Prostate gland (tissue), 2 donors: ENCODE measurements around the gene RAB3B. TPM values are rescaled to one million over a fixed set of nuclear protein-coding genes. Genes with fewer than 3 reads are reported as not detected.

Experiments used
- DNase-seq: peaks from one replicate; pipeline ENCODE4 v3.0.0-alpha.2; 2019; ENCODE audit warnings: low spot score
- H3K27ac ChIP-seq, 2 donors: fragments of 200-600 bp; sonication (generic); 2 replicates each; pipeline ENCODE4 v1.5.1; 2017 to 2019
- H3K27me3 ChIP-seq: fragments of 200-600 bp; sonication (generic); replicated peaks from 2 replicates; pipeline ENCODE4 v1.5.1; 2019; ENCODE audit not compliant: insufficient read depth
- H3K36me3 ChIP-seq, 2 donors: fragments of 200-600 bp; sonication (generic); 1 replicate in 1 of 2; 2 replicates in 1 of 2; pipeline versions ENCODE4 v1.5.1 to v1.8.1; 2017 to 2019
- H3K4me1 ChIP-seq: fragments of 200-600 bp; sonication (generic); replicated peaks from 2 replicates; pipeline ENCODE4 v1.5.1; 2019
- H3K4me3 ChIP-seq, 2 donors: fragments of 200-600 bp; sonication (generic); 2 replicates each; pipeline ENCODE4 v1.5.1; 2017 to 2019
- H3K9me3 ChIP-seq: fragments of 200-600 bp; sonication (generic); 2 replicates; pipeline ENCODE4 v1.5.1; 2017
- POLR2A ChIP-seq: fragments of 450-650 bp; IDR thresholded peaks from one replicate; pipeline ENCODE4 v1.6.1; 2016; ENCODE audit warnings: antibody characterized with exemption, mild to moderate bottlenecking
- POLR2AphosphoS5 ChIP-seq: sonication (generic); formaldehyde crosslinking; IDR thresholded peaks from one replicate; pipeline ENCODE4 v1.6.1; 2017; ENCODE audit warnings: antibody characterized with exemption
- WGBS: methylation state at CpG from one replicate; pipeline ENCODE4 v1.1.5; 2018; 5-methylcytosine and 5-hydroxymethylcytosine counted together
- intact Hi-C: fragments of 100-400 bp; cut with DNase I; formaldehyde crosslinking; loops from one replicate; pipeline ENCODE4 v1.14.2; 2022
- total RNA-seq, 2 donors: library from RNA; depleted of rRNA; stranded (reverse); fragments of >200 nt; gene quantifications; one replicate each; pipeline ENCODE4 v1.1.0, GENCODE V29; 2016
- TF ChIP-seq, protein P1 (sequence below), 4 experiments: fragments of 200-600 bp in 2 of 4; fragments of 450-650 bp in 2 of 4; sonication (generic) in 2 of 4; IDR thresholded peaks; 1 replicate in 3 of 4; 2 replicates in 1 of 4; pipeline ENCODE4 v1.5.1; 2016 to 2019; ENCODE audit warnings: antibody characterized with exemption in 4 of 4, mild to moderate bottlenecking in 2 of 4, moderate library complexity in 2 of 4

RAB3B gene
- total RNA-seq, 2 donors from 2014 or later, result 8.5 to 23.6 TPM

DNA sequence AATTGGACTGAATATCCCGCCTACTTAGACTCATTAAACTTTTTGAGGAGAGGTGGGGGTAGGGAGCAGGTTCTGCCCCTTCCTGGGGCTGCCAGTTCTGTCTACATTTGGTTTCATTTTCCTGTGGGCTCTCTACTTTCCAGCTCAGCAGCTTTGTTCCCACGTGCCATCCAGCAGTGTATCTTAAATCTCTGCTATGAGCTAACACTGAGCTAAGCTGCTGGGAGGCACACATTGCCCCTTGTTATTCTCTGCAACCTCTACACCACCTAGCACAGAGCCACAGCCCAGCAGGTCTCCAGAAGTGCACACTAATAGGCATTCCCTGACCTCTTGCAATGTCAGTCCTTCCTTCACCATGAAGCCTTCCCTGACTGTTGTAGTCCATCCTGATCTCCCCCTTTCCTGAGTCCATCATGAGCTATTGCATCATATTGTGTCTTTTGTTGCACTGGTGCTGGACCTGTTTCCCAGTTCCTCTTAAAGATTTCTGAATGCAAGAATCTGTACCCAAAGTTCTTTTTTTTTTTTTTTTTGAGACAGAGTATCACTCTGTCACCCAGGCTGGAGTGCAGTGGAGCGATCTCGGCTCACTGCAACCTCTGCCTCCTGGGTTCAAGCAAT lies 83.3 kb downstream of the RAB3B start:
- no peaks in the 10 kb centered on the region for H3K9me3 ChIP-seq
- H3K27me3 ChIP-seq, result no peaks in the 10 kb centered on the region
- 65% methylated on average over 4 of the region's 4 CpGs for WGBS
- no peaks in the 10 kb centered on the region for H3K4me1 ChIP-seq
- intact Hi-C loops, result no loop called here
- no peak overlapping the region for H3K27ac ChIP-seq
- TF ChIP-seq POLR2A, result no peak
- TF ChIP-seq, protein P1, sequence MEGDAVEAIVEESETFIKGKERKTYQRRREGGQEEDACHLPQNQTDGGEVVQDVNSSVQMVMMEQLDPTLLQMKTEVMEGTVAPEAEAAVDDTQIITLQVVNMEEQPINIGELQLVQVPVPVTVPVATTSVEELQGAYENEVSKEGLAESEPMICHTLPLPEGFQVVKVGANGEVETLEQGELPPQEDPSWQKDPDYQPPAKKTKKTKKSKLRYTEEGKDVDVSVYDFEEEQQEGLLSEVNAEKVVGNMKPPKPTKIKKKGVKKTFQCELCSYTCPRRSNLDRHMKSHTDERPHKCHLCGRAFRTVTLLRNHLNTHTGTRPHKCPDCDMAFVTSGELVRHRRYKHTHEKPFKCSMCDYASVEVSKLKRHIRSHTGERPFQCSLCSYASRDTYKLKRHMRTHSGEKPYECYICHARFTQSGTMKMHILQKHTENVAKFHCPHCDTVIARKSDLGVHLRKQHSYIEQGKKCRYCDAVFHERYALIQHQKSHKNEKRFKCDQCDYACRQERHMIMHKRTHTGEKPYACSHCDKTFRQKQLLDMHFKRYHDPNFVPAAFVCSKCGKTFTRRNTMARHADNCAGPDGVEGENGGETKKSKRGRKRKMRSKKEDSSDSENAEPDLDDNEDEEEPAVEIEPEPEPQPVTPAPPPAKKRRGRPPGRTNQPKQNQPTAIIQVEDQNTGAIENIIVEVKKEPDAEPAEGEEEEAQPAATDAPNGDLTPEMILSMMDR (IDR thresholded peaks at IDR 0.05), result no peak
- TF ChIP-seq POLR2AphosphoS5, result no peak
- no peaks in the 10 kb centered on the region for H3K36me3 ChIP-seq
- H3K4me3 ChIP-seq, result no peak overlapping the region
- no peak for DNase-seq

DNA sequence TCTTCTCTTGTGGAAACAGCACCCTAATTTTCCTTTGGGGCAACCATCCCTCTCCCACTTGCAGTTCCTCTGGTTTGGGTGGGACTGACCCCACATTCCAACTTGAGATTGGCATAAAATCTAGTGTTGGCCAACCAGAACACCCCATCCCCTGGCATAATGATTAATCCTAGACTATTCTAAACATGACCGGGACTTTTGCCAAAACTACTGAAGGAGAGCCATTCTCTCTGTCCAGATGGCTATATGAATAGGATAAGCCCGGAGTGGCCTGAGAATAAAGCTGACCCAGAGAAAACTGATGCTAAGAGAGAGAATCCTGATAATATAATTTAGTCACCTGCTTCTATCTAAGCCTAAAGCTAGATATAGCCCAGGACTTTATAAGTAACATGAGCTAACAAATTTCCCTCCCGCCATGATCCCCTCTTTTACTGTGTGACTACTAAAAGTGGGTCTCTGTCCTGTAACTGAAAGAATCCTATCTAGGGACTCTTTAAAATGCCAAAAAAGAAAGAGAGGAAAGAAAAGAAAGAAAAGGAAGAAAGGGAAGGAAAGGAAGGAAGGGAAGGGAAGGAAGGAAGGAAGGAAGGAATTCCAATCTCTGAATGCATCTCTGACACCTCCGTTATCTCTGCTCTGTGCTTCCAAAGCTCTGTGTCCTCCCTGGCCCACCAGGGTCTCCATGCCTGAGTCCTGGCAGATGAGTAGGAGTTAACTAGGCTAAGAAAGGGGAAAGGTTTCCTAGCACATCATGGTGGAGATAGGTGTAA lies 84.0 kb downstream of the RAB3B start:
- intact Hi-C loops, result no loop called here
- no peaks in the 10 kb centered on the region for H3K36me3 ChIP-seq
- no peaks in the 10 kb centered on the region for H3K27me3 ChIP-seq
- H3K4me1 ChIP-seq, result no peaks in the 10 kb centered on the region
- TF ChIP-seq, protein P1 (IDR thresholded peaks at IDR 0.05), result no peak
- TF ChIP-seq POLR2A (no peak), POLR2AphosphoS5 (no peak)
- no peak overlapping the region for H3K27ac ChIP-seq
- no peaks in the 10 kb centered on the region for H3K9me3 ChIP-seq
- DNase-seq, result no peak
- 45% methylated on average over 4 of the region's 4 CpGs for WGBS
- no peak overlapping the region for H3K4me3 ChIP-seq

DNA sequence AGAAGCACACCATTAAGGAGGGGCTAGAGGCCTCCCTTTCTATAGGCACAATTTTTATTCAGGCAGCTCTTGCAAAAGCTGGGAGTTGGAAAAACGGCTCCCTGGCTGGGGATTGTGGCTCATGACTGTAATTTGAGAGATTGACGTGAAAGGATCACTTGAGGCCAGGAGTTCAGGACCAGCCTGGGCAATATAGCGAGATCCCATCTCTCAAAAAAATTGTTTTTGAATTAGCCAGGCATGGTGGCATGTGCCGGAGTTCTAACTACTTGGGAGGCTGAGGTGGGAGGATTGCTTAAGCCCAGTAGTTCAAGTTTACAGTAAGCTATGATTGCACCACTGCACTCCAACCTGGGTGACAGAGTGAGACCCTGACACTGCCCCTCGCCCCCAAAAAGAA lies 88.0 kb downstream of the RAB3B start:
- no peaks in the 10 kb centered on the region for H3K9me3 ChIP-seq
- no peak for TF ChIP-seq POLR2AphosphoS5
- TF ChIP-seq, protein P1 (IDR thresholded peaks at IDR 0.05), result no peak
- TF ChIP-seq POLR2A, result no peak
- no peak for DNase-seq
- H3K4me1 ChIP-seq, result no peaks in the 10 kb centered on the region
- 84% methylated on average over 5 of the region's 5 CpGs for whole genome bisulfite sequencing
- H3K36me3 ChIP-seq, result no peaks in the 10 kb centered on the region
- no peaks in the 10 kb centered on the region for H3K27me3 ChIP-seq
- no peak overlapping the region for H3K27ac ChIP-seq
- H3K4me3 ChIP-seq, result no peak overlapping the region
- intact Hi-C loops, result no loop called here

DNA sequence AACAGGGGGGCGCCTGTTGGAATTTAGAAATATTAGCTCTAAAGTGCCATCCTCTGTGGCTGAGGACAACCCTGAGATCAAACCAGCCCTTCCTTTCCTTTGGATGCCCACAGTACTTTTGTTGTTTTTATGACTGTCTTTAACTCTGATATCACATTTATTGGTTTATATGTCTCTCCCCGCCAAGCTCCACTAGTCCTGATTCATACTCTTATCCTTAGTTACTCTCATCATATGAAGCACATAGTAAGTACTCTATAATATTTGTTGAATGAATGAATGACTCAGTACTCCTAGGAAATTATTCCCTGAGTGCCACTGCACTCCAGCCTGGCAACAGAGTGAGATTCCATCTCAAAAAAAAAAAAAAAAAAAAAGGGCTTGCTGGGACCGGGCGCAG lies 89.3 kb downstream of the RAB3B start:
- no peak for DNase-seq
- WGBS, result 92% methylated on average over 4 of the region's 4 CpGs
- Histone ChIP-seq H3K4me1 (no peaks in the 10 kb centered on the region), H3K27ac (no peak overlapping the region), H3K4me3 (no peak overlapping the region), H3K36me3 (no peaks in the 10 kb centered on the region), H3K9me3 (no peaks in the 10 kb centered on the region), H3K27me3 (no peaks in the 10 kb centered on the region)
- intact Hi-C loops, result no loop called here
- no peak for TF ChIP-seq POLR2AphosphoS5
- TF ChIP-seq POLR2A, result no peak
- TF ChIP-seq, protein P1 (IDR thresholded peaks at IDR 0.05), result no peak

DNA sequence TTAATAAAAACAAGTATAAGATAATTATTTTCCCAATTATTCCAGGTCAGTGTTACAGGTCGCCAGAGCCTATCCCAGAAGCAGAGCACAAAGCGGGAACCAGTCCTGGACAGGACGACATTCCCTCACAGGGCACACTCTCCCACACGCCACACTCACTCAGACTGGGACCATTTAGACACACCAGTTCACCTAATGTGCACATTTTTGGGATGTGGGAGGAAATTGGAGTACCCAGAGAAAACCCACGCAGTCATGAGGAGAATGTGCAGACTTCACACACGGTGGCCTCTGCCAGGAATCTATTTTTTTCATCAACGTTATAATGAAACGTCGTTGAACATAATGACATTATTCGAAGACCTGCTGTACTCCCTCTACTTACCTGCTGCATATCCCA lies 91.5 kb downstream of the RAB3B start:
- no peaks in the 10 kb centered on the region for H3K36me3 ChIP-seq
- intact Hi-C loops, result loop anchor here (5.0 kb wide), 1 partner anchor 103 kb away; no protein-coding TSS in a partner anchor
- no peaks in the 10 kb centered on the region for H3K9me3 ChIP-seq
- H3K4me1 ChIP-seq, result no peaks in the 10 kb centered on the region
- no peak overlapping the region for H3K27ac ChIP-seq
- no peaks in the 10 kb centered on the region for H3K27me3 ChIP-seq
- TF ChIP-seq POLR2A (no peak), POLR2AphosphoS5 (no peak)
- TF ChIP-seq, protein P1 (IDR thresholded peaks at IDR 0.05), result no peak
- DNase-seq, result no peak
- no peak overlapping the region for H3K4me3 ChIP-seq
- 77% methylated on average over 10 of the region's 10 CpGs for WGBS
